Measurements from ENCODE around the gene ITPKC. TPM values are rescaled to one million over a fixed set of nuclear protein-coding genes. Genes with fewer than 3 reads are reported as not detected.

The ITPKC gene
- total and polyA plus RNA-seq, 2 of the 13 experiments (the other 11 are each of a cell fraction or from before 2014, with no cell fraction given) = 6.9 to 11.2 TPM

- no peak for TF ChIP-seq ARID5B (CRISPR knock-in tag; IDR thresholded peaks at IDR 0.05)
- TF ChIP-seq TFDP1 (CRISPR knock-in tag; IDR thresholded peaks at IDR 0.05; ENCODE audit: borderline replicate concordance) = no peak
- no peak for TF ChIP-seq KLF6 (CRISPR knock-in tag; IDR thresholded peaks at IDR 0.05)
- TF ChIP-seq STAT5B (CRISPR knock-in tag; IDR thresholded peaks at IDR 0.05) = no peak
- TF ChIP-seq ZNF292 (CRISPR knock-in tag; IDR thresholded peaks at IDR 0.05; ENCODE audit: borderline replicate concordance, low read depth) = peak; percentile 43; the same call in 1 of the 2 replicates
- TF ChIP-seq MIER2 (CRISPR knock-in tag; IDR thresholded peaks at IDR 0.05) = no peak
- TF ChIP-seq ZNF224 (CRISPR knock-in tag; IDR thresholded peaks at IDR 0.05) = no peak
- TF ChIP-seq ZMYM3 (CRISPR knock-in tag; IDR thresholded peaks at IDR 0.05) = no peak
- TF ChIP-seq ZNF639 (CRISPR knock-in tag; conservative IDR thresholded peaks at IDR 0.05) = no peak
- no peak for TF ChIP-seq NPAS2 (CRISPR knock-in tag; IDR thresholded peaks at IDR 0.05; ENCODE audit: borderline replicate concordance)
- no peak for TF ChIP-seq ZBTB34 (CRISPR knock-in tag; IDR thresholded peaks at IDR 0.05)
- TF ChIP-seq CBX5 (CRISPR knock-in tag; IDR thresholded peaks at IDR 0.05; ENCODE audit: borderline replicate concordance) = 0 out of 2 replicates have a peak, but pooled peaks have one; percentile 17
- 0 out of 4 replicates have a peak, but pooled peaks have one; percentile 34 to 39 for TF ChIP-seq HMGXB4 (CRISPR knock-in tag; IDR thresholded peaks at IDR 0.05; ENCODE audit: borderline replicate concordance in 1 of 2, low read depth in 1 of 2)
- TF ChIP-seq SMAD3 (CRISPR knock-in tag; IDR thresholded peaks at IDR 0.05) = no peak
- no peak for TF ChIP-seq TRIM22 (IDR thresholded peaks at IDR 0.05)
- TF ChIP-seq CENPX (CRISPR knock-in tag; IDR thresholded peaks at IDR 0.05) = no peak
- no peak for TF ChIP-seq KAT7 (CRISPR knock-in tag; IDR thresholded peaks at IDR 0.05; ENCODE audit: borderline replicate concordance)
- no peak for TF ChIP-seq ZNF549 (CRISPR knock-in tag; IDR thresholded peaks at IDR 0.05)
Observed at GRCh38 chr19:40702337-40703012, 14.4 kb upstream of the ITPKC start (continued).

Data from HepG2 (cell line).